HEK293 (cell line): ENCODE measurements around the gene NELFE.

ENCODE experiments used
- CTCF ChIA-PET: fragments of 350-600 bp; formaldehyde crosslinking; extraction: SDS; loops from one replicate; lab custom pipeline; 2021; ENCODE audit warnings: antibody characterized with exemption; lab: Yijun Ruan, JAX
- POLR2A ChIA-PET: fragments of 300-600 bp; formaldehyde crosslinking; extraction: SDS; loops from one replicate; lab custom pipeline; 2020; ENCODE audit warnings: antibody characterized with exemption, inconsistent platforms; lab: Yijun Ruan, JAX
- H3K27ac ChIP-seq: fragments of 200-500 bp; sonication (Bioruptor generic); 2 replicates; pipeline ENCODE4 v1.5.1; 2014; ENCODE audit warnings: low read depth, low read length, control low read depth, inconsistent platforms; ENCODE audit errors: extremely low read depth
- H3K36me3 ChIP-seq, 2 experiments: fragments of 200-500 bp in 1 of 2; sonication (Bioruptor generic) in 1 of 2; 1 replicate in 1 of 2; 2 replicates in 1 of 2; pipeline ENCODE4 v1.5.1; 2014 to 2017; ENCODE audit warnings: inconsistent platforms in 2 of 2, low read length in 2 of 2; ENCODE audit not compliant: control insufficient read depth in 2 of 2, insufficient read depth in 1 of 2
- H3K4me1 ChIP-seq: fragments of 200-500 bp; sonication (Bioruptor generic); 2 replicates; pipeline ENCODE4 v1.5.1; 2014; ENCODE audit warnings: mild to moderate bottlenecking, low read length, inconsistent platforms; ENCODE audit not compliant: control insufficient read depth, insufficient read depth
- H3K4me3 ChIP-seq: 2 replicates; pipeline ENCODE4 v1.5.1; 2011; ENCODE audit warnings: low read depth, mild to moderate bottlenecking, control low read depth, low read length, moderate library complexity
- H3K9me3 ChIP-seq: fragments of 200-500 bp; sonication (Bioruptor generic); 2 replicates; pipeline ENCODE4 v1.5.1; 2014; ENCODE audit warnings: low read depth, low read length, inconsistent platforms; ENCODE audit not compliant: control insufficient read depth, insufficient read depth
- GLIS2 ChIP-seq: fragments of 450-650 bp; formaldehyde crosslinking; IDR thresholded peaks from 2 replicates; pipeline ENCODE4 v1.5.1; 2016; ENCODE audit warnings: missing biosample characterization, missing genetic modification characterization
- KLF1 ChIP-seq: fragments of 450-650 bp; formaldehyde crosslinking; IDR thresholded peaks from 2 replicates; pipeline ENCODE4 v1.5.1; 2016; ENCODE audit warnings: missing biosample characterization, missing genetic modification characterization
- OSR2 ChIP-seq: fragments of 450-650 bp; formaldehyde crosslinking; IDR thresholded peaks from 2 replicates; pipeline ENCODE4 v1.5.1; 2016; ENCODE audit warnings: missing biosample characterization, missing genetic modification characterization
- PRDM1 ChIP-seq: fragments of 450-650 bp; formaldehyde crosslinking; IDR thresholded peaks from 2 replicates; pipeline ENCODE4; 2016; ENCODE audit warnings: missing biosample characterization, missing genetic modification characterization
- SCRT1 ChIP-seq: fragments of 450-650 bp; formaldehyde crosslinking; IDR thresholded peaks from 2 replicates; pipeline ENCODE4 v1.5.1; 2016; ENCODE audit warnings: missing biosample characterization, missing genetic modification characterization, borderline replicate concordance
- YY2 ChIP-seq: fragments of 450-650 bp; formaldehyde crosslinking; IDR thresholded peaks from 2 replicates; pipeline ENCODE4 v1.5.1; 2016; ENCODE audit warnings: missing biosample characterization, missing genetic modification characterization
- ZNF555 ChIP-seq: fragments of 450-650 bp; formaldehyde crosslinking; conservative IDR thresholded peaks from 2 replicates; pipeline ENCODE4 v1.5.1; 2017; ENCODE audit warnings: missing biosample characterization, mild to moderate bottlenecking, missing genetic modification characterization, inconsistent platforms
- ZSCAN16 ChIP-seq: fragments of 450-650 bp; formaldehyde crosslinking; IDR thresholded peaks from 2 replicates; pipeline ENCODE4 v1.5.1; 2016; ENCODE audit warnings: missing biosample characterization, missing genetic modification characterization
- ZSCAN23 ChIP-seq: fragments of 450-650 bp; formaldehyde crosslinking; IDR thresholded peaks from 2 replicates; pipeline ENCODE4 v1.5.1; 2016; ENCODE audit warnings: missing biosample characterization, missing genetic modification characterization
- ZXDB ChIP-seq: fragments of 450-650 bp; formaldehyde crosslinking; IDR thresholded peaks from 2 replicates; pipeline ENCODE4 v1.5.1; 2016; ENCODE audit warnings: missing biosample characterization, missing genetic modification characterization
- TF ChIP-seq, protein P1 (sequence below): fragments of 450-650 bp; formaldehyde crosslinking; IDR thresholded peaks from 2 replicates; pipeline ENCODE4 v1.5.1; 2016; ENCODE audit warnings: missing biosample characterization, missing genetic modification characterization
- TF ChIP-seq, protein P2 (sequence below): fragments of 450-650 bp; formaldehyde crosslinking; IDR thresholded peaks from 2 replicates; pipeline ENCODE4 v1.5.0; 2017; ENCODE audit warnings: missing biosample characterization, missing genetic modification characterization, borderline replicate concordance
- TF ChIP-seq, protein P3 (sequence below): fragments of 450-650 bp; formaldehyde crosslinking; optimal IDR thresholded peaks from 2 replicates; pipeline ENCODE3; 2016; ENCODE audit warnings: missing biosample characterization, mild to moderate bottlenecking, missing genetic modification characterization
- TF ChIP-seq, protein P4 (sequence below): fragments of 450-650 bp; formaldehyde crosslinking; IDR thresholded peaks from 2 replicates; pipeline ENCODE4 v1.5.1; 2016; ENCODE audit warnings: missing biosample characterization, missing genetic modification characterization, borderline replicate concordance
- TF ChIP-seq, protein P5 (sequence below): fragments of 450-650 bp; formaldehyde crosslinking; IDR thresholded peaks from 2 replicates; pipeline ENCODE4 v1.5.1; 2016; ENCODE audit warnings: missing biosample characterization, missing genetic modification characterization
- TF ChIP-seq, protein P6 (sequence below): fragments of 450-650 bp; formaldehyde crosslinking; IDR thresholded peaks from 2 replicates; pipeline ENCODE4 v1.5.1; 2016; ENCODE audit warnings: missing biosample characterization, missing genetic modification characterization
- TF ChIP-seq, protein P7 (sequence below): sonication (generic); formaldehyde crosslinking; IDR thresholded peaks from 2 replicates; pipeline ENCODE4 v1.8.1; 2022; ENCODE audit warnings: mild to moderate bottlenecking, moderate library complexity, missing genetic modification reagents

NELFE gene

DNA sequence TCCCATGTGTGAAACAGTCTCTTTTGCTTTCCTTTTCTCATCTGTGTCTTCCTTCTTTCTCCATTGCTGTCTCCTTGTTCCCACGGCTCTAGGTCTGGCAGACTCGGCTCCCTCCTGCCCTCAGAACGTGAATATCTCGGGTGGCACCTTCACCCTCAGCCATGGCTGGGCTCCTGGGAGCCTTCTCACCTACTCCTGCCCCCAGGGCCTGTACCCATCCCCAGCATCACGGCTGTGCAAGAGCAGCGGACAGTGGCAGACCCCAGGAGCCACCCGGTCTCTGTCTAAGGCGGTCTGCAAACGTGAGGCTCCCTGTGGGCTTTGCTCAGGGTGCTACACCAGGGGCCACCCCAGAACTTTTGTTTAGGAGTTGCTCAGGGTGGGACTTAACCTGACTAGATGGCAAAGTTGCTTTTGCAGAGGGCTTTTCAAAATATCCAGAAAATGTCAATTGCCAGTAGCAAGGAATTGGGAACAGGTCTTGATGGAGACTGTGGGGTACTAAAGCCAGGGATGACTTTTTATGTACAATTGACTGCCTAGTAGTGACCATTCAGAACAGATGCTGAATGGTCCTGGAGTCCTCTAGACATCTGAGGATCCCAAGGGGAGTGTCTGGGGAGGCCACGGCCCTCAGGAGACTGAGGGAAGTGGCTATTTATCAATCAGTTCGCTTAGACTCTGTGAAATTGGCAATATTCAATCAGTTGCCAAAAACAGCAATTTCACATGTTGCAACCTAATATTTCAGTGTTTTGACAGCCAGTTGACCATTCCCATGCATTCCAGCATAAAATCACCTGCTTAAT is 30.7 kb downstream of the NELFE start (continued):
- TF ChIP-seq, protein P1, sequence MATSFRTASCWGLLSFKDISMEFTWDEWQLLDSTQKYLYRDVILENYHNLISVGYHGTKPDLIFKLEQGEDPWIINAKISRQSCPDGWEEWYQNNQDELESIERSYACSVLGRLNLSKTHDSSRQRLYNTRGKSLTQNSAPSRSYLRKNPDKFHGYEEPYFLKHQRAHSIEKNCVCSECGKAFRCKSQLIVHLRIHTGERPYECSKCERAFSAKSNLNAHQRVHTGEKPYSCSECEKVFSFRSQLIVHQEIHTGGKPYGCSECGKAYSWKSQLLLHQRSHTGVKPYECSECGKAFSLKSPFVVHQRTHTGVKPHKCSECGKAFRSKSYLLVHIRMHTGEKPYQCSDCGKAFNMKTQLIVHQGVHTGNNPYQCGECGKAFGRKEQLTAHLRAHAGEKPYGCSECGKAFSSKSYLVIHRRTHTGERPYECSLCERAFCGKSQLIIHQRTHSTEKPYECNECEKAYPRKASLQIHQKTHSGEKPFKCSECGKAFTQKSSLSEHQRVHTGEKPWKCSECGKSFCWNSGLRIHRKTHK (tag by site-specific recombination) = no peak
- TF ChIP-seq ZSCAN23 (no peak), GLIS2 (tag by site-specific recombination) (no peak), ZNF555 (tag by site-specific recombination) (no peak), YY2 (tag by site-specific recombination) (no peak), ZXDB (no peak)
- TF ChIP-seq, protein P2, sequence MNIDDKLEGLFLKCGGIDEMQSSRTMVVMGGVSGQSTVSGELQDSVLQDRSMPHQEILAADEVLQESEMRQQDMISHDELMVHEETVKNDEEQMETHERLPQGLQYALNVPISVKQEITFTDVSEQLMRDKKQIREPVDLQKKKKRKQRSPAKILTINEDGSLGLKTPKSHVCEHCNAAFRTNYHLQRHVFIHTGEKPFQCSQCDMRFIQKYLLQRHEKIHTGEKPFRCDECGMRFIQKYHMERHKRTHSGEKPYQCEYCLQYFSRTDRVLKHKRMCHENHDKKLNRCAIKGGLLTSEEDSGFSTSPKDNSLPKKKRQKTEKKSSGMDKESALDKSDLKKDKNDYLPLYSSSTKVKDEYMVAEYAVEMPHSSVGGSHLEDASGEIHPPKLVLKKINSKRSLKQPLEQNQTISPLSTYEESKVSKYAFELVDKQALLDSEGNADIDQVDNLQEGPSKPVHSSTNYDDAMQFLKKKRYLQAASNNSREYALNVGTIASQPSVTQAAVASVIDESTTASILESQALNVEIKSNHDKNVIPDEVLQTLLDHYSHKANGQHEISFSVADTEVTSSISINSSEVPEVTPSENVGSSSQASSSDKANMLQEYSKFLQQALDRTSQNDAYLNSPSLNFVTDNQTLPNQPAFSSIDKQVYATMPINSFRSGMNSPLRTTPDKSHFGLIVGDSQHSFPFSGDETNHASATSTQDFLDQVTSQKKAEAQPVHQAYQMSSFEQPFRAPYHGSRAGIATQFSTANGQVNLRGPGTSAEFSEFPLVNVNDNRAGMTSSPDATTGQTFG (tag by site-specific recombination) = no peak

DNA sequence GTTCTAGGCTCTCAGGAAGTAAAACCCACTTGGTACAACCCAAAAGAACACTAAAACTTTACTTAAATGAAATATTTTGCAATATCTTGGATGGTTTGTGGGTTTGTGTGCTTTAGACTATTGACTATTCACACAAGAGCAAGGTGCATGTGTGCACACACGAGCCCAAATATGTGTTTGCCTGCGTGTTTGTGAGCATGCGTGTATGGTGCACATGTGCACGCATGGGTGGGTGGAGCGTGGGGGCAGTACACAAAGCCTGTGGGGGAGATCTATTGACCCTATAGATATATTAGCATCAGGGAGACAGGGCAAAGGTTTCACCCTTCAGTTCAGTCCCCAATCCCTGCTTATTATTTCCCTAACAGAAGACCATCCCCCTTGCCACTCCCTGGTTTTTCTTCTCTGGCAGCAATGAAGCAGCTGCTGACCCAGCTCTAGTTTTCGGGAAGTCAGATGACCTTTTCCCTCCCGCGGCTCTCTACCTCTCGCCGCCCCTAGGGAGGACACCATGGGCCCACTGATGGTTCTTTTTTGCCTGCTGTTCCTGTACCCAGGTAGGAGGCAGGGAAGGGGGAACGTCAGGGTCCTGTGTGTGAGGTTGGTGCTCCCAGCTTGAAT is 31.4 kb downstream of the NELFE start, which contains the start of gene C2:
Gene C2 (plus strand): TSS at position 476 of the 621 bp plus-strand sequence. CDS start 36 bp downstream, at position 512.
- Histone ChIP-seq H3K9me3 (no peaks in the 10 kb centered on the region), H3K27ac (no peak within 1 kb of the TSS), H3K4me3 (no peak within 1 kb of the TSS), H3K4me1 (no peaks in the 10 kb centered on the region), H3K36me3 (no peaks in the 10 kb centered on the region)
- POLR2A ChIA-PET = no interaction called here
- CTCF ChIA-PET = interaction anchor here (0.9 kb wide), 1 partner anchor 12 kb away, joined by 3 read pairs; no protein-coding TSS in a partner anchor
- TF ChIP-seq, protein P3, sequence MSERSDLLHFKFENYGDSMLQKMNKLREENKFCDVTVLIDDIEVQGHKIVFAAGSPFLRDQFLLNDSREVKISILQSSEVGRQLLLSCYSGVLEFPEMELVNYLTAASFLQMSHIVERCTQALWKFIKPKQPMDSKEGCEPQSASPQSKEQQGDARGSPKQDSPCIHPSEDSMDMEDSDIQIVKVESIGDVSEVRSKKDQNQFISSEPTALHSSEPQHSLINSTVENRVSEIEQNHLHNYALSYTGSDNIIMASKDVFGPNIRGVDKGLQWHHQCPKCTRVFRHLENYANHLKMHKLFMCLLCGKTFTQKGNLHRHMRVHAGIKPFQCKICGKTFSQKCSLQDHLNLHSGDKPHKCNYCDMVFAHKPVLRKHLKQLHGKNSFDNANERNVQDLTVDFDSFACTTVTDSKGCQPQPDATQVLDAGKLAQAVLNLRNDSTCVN (tag by site-specific recombination) = no peak
- TF ChIP-seq, protein P4, sequence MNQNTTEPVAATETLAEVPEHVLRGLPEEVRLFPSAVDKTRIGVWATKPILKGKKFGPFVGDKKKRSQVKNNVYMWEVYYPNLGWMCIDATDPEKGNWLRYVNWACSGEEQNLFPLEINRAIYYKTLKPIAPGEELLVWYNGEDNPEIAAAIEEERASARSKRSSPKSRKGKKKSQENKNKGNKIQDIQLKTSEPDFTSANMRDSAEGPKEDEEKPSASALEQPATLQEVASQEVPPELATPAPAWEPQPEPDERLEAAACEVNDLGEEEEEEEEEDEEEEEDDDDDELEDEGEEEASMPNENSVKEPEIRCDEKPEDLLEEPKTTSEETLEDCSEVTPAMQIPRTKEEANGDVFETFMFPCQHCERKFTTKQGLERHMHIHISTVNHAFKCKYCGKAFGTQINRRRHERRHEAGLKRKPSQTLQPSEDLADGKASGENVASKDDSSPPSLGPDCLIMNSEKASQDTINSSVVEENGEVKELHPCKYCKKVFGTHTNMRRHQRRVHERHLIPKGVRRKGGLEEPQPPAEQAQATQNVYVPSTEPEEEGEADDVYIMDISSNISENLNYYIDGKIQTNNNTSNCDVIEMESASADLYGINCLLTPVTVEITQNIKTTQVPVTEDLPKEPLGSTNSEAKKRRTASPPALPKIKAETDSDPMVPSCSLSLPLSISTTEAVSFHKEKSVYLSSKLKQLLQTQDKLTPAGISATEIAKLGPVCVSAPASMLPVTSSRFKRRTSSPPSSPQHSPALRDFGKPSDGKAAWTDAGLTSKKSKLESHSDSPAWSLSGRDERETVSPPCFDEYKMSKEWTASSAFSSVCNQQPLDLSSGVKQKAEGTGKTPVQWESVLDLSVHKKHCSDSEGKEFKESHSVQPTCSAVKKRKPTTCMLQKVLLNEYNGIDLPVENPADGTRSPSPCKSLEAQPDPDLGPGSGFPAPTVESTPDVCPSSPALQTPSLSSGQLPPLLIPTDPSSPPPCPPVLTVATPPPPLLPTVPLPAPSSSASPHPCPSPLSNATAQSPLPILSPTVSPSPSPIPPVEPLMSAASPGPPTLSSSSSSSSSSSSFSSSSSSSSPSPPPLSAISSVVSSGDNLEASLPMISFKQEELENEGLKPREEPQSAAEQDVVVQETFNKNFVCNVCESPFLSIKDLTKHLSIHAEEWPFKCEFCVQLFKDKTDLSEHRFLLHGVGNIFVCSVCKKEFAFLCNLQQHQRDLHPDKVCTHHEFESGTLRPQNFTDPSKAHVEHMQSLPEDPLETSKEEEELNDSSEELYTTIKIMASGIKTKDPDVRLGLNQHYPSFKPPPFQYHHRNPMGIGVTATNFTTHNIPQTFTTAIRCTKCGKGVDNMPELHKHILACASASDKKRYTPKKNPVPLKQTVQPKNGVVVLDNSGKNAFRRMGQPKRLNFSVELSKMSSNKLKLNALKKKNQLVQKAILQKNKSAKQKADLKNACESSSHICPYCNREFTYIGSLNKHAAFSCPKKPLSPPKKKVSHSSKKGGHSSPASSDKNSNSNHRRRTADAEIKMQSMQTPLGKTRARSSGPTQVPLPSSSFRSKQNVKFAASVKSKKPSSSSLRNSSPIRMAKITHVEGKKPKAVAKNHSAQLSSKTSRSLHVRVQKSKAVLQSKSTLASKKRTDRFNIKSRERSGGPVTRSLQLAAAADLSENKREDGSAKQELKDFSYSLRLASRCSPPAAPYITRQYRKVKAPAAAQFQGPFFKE (tag by site-specific recombination) = no peak
- TF ChIP-seq OSR2 (tag by site-specific recombination) (no peak), PRDM1 (no peak), ZSCAN16 (tag by site-specific recombination) (no peak), KLF1 (tag by site-specific recombination) (no peak), SCRT1 (no peak)
- TF ChIP-seq, protein P5, sequence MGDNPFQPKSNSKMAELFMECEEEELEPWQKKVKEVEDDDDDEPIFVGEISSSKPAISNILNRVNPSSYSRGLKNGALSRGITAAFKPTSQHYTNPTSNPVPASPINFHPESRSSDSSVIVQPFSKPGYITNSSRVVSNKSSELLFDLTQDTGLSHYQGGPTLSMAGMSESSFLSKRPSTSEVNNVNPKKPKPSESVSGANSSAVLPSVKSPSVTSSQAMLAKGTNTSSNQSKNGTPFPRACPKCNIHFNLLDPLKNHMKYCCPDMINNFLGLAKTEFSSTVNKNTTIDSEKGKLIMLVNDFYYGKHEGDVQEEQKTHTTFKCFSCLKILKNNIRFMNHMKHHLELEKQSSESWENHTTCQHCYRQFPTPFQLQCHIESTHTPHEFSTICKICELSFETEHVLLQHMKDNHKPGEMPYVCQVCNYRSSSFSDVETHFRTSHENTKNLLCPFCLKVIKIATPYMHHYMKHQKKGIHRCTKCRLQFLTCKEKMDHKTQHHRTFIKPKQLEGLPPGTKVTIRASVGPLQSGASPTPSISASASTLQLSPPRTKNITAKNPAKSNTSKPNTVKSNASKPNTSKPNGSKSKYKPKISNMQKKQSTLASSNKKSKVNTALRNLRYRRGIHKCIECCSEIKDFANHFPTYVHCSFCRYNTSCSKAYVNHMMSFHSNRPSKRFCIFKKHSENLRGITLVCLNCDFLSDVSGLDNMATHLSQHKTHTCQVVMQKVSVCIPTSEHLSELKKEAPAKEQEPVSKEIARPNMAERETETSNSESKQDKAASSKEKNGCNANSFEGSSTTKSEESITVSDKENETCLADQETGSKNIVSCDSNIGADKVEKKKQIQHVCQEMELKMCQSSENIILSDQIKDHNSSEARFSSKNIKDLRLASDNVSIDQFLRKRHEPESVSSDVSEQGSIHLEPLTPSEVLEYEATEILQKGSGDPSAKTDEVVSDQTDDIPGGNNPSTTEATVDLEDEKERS (tag by site-specific recombination) = no peak
- TF ChIP-seq, protein P6, sequence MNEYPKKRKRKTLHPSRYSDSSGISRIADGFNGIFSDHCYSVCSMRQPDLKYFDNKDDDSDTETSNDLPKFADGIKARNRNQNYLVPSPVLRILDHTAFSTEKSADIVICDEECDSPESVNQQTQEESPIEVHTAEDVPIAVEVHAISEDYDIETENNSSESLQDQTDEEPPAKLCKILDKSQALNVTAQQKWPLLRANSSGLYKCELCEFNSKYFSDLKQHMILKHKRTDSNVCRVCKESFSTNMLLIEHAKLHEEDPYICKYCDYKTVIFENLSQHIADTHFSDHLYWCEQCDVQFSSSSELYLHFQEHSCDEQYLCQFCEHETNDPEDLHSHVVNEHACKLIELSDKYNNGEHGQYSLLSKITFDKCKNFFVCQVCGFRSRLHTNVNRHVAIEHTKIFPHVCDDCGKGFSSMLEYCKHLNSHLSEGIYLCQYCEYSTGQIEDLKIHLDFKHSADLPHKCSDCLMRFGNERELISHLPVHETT (tag by site-specific recombination) = no peak
- TF ChIP-seq, protein P7, sequence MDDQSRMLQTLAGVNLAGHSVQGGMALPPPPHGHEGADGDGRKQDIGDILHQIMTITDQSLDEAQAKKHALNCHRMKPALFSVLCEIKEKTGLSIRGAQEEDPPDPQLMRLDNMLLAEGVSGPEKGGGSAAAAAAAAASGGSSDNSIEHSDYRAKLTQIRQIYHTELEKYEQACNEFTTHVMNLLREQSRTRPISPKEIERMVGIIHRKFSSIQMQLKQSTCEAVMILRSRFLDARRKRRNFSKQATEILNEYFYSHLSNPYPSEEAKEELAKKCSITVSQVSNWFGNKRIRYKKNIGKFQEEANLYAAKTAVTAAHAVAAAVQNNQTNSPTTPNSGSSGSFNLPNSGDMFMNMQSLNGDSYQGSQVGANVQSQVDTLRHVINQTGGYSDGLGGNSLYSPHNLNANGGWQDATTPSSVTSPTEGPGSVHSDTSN (CRISPR knock-in tag) = no peak
